Measurements from ENCODE around the gene SPDL1. TPM values are rescaled to one million over a fixed set of nuclear protein-coding genes. Genes with fewer than 3 reads are reported as not detected.

The SPDL1 gene
- total and polyA plus RNA-seq, 2 experiments from 2014 or later: 17.9 to 27.3 TPM

DNA sequence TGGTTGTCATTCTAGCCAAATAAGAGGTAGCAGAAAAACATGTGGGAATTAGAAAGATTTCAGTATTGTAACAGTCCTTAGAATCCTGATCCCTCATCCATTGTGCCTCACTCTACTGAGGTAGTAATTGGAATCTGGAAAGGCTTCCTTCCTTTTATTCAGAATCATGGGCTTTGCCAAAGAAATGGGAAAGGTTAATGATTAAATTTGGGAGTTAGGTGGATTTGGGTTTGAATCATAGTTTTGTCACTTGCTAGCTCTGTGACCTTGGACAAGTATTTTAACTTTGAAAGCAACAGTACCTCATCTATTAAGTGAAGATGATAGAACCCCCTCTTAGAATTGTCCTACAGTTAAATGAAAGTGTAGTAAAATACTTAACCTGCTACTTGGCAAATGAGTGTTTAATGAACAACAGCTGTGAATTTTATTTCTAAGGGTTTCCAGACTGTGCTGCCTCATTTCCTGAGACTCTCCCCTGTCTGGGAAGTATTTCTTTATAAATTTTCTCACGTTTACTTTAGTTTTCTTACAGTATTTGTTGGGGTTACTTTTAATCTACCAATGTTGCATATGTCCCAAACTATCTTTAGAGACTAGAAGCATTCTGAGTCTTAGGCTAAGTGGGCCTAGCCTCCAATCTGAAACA lies 11.7 kb downstream of the SPDL1 start:
- no peaks in the 10 kb centered on the region for H3K4me1 ChIP-seq (ENCODE audit: insufficient read depth)
- H3K27ac ChIP-seq: no peak overlapping the region
- no peaks in the 10 kb centered on the region for H3K9me3 ChIP-seq (ENCODE audit: low read depth)
- no peak for TF ChIP-seq EZH2 (IDR thresholded peaks at IDR 0.05; ENCODE audit: borderline replicate concordance)
- no peak for TF ChIP-seq EZH2phosphoT487 (IDR thresholded peaks at IDR 0.05; ENCODE audit: low read depth, severe bottlenecking, unreplicated experiment)
- TF ChIP-seq, protein P1, sequence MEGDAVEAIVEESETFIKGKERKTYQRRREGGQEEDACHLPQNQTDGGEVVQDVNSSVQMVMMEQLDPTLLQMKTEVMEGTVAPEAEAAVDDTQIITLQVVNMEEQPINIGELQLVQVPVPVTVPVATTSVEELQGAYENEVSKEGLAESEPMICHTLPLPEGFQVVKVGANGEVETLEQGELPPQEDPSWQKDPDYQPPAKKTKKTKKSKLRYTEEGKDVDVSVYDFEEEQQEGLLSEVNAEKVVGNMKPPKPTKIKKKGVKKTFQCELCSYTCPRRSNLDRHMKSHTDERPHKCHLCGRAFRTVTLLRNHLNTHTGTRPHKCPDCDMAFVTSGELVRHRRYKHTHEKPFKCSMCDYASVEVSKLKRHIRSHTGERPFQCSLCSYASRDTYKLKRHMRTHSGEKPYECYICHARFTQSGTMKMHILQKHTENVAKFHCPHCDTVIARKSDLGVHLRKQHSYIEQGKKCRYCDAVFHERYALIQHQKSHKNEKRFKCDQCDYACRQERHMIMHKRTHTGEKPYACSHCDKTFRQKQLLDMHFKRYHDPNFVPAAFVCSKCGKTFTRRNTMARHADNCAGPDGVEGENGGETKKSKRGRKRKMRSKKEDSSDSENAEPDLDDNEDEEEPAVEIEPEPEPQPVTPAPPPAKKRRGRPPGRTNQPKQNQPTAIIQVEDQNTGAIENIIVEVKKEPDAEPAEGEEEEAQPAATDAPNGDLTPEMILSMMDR (IDR thresholded peaks at IDR 0.05; ENCODE audit: poor library complexity): no peak
- no peak overlapping the region for H3K4me2 ChIP-seq
- no peaks in the 10 kb centered on the region for H3K36me3 ChIP-seq (replicated peaks; ENCODE audit: insufficient read depth, low read depth)
- H3K27me3 ChIP-seq: no peaks in the 10 kb centered on the region
- H3K9me2 ChIP-seq (replicated peaks; ENCODE audit: insufficient read depth): no peaks in the 10 kb centered on the region
- 89% methylated on average over 1 of the region's 1 CpG for WGBS (ENCODE audit: low lambda C conversion rate, missing lambda C conversion rate)
- no peak overlapping the region for H3K4me3 ChIP-seq
- no peaks in the 10 kb centered on the region for H4K20me1 ChIP-seq (ENCODE audit: insufficient read depth, poor library complexity, severe bottlenecking)
- no peak for DNase-seq (ENCODE audit: low spot score)
- no peak overlapping the region for H2AFZ ChIP-seq
- no peaks in the 10 kb centered on the region for H3K79me2 ChIP-seq

DNA sequence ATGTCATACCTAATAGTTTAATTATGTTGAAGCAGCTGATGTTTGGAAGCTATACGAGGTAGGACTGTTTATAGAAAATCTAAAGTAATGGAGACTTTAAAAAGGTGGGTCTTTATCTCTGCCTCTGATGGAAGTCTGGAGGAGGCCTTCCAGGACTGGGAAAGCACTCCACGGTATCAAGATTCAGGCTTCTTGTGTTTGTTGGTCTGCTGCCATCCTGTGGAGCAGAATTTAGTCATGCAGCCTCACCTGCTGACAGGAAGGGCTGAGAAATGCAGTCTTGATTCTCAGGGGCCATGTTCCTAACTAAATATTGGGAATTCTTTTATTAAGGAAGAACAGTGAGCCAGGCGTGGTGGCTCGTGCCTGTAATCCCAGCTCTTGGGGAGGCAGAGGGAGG lies 15.9 kb downstream of the SPDL1 start:
- Histone ChIP-seq H3K4me2 (no peak overlapping the region), H2AFZ (no peak overlapping the region), H3K79me2 (no peaks in the 10 kb centered on the region), H4K20me1 (ENCODE audit: insufficient read depth, poor library complexity, severe bottlenecking) (no peaks in the 10 kb centered on the region), H3K4me1 (ENCODE audit: insufficient read depth) (no peaks in the 10 kb centered on the region), H3K27ac (no peak overlapping the region), H3K9me3 (ENCODE audit: low read depth) (no peaks in the 10 kb centered on the region), H3K9me2 (replicated peaks; ENCODE audit: insufficient read depth) (no peaks in the 10 kb centered on the region), H3K4me3 (no peak overlapping the region), H3K27me3 (no peaks in the 10 kb centered on the region), H3K36me3 (replicated peaks; ENCODE audit: insufficient read depth, low read depth) (no peaks in the 10 kb centered on the region)
- TF ChIP-seq, protein P1 (IDR thresholded peaks at IDR 0.05; ENCODE audit: poor library complexity): no peak
- TF ChIP-seq EZH2phosphoT487 (IDR thresholded peaks at IDR 0.05; ENCODE audit: low read depth, severe bottlenecking, unreplicated experiment) (no peak), EZH2 (IDR thresholded peaks at IDR 0.05; ENCODE audit: borderline replicate concordance) (no peak)
- WGBS (ENCODE audit: low lambda C conversion rate, missing lambda C conversion rate): 77% methylated on average over 4 of the region's 4 CpGs
- no peak for DNase-seq (ENCODE audit: low spot score)

DNA sequence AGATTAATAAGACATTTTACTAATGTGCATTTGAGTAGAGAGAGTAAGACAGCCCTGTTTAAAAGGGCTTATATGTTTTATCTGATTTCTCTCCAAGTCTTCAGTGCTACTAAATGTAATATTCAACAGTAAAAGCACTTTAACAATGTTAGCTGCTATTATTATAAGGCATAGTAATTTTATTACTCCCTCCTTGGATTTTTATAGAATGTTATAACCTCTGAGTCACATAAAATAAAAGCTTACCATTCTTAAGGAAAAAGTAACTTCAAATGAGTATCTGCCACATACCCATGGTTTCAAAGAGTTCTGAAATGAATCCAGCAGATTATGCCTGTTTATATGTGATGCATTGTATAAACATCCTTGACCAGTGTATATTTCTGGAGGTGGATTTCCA lies 19.0 kb downstream of the SPDL1 start:
- H3K27me3 ChIP-seq: no peaks in the 10 kb centered on the region
- DNase-seq (ENCODE audit: low spot score): no peak
- no peaks in the 10 kb centered on the region for H3K79me2 ChIP-seq
- H4K20me1 ChIP-seq (ENCODE audit: insufficient read depth, poor library complexity, severe bottlenecking): no peaks in the 10 kb centered on the region
- H3K4me2 ChIP-seq: no peak overlapping the region
- TF ChIP-seq EZH2phosphoT487 (IDR thresholded peaks at IDR 0.05; ENCODE audit: low read depth, severe bottlenecking, unreplicated experiment): no peak
- TF ChIP-seq EZH2 (IDR thresholded peaks at IDR 0.05; ENCODE audit: borderline replicate concordance): no peak
- TF ChIP-seq, protein P1 (IDR thresholded peaks at IDR 0.05; ENCODE audit: poor library complexity): no peak
- H3K9me3 ChIP-seq (ENCODE audit: low read depth): no peaks in the 10 kb centered on the region
- no peaks in the 10 kb centered on the region for H3K36me3 ChIP-seq (replicated peaks; ENCODE audit: insufficient read depth, low read depth)
- no peaks in the 10 kb centered on the region for H3K9me2 ChIP-seq (replicated peaks; ENCODE audit: insufficient read depth)
- H3K4me3 ChIP-seq: no peak overlapping the region
- H2AFZ ChIP-seq: no peak overlapping the region
- no peaks in the 10 kb centered on the region for H3K4me1 ChIP-seq (ENCODE audit: insufficient read depth)
- H3K27ac ChIP-seq: no peak overlapping the region

Data from hepatocyte (in vitro differentiated cells).